CD1c-positive myeloid dendritic cell (primary cell): Measurements from ENCODE around the gene ARVCF.

Source experiments
- DNase-seq: peaks from one replicate; pipeline ENCODE4 v3.0.0-alpha.2; 2016; ENCODE audit errors: extremely low spot score

The ARVCF gene

GRCh38 chr22:20015971-20016733 lies 471 bp downstream of the ARVCF start:
- peak; percentile 20 for DNase-seq

DNA sequence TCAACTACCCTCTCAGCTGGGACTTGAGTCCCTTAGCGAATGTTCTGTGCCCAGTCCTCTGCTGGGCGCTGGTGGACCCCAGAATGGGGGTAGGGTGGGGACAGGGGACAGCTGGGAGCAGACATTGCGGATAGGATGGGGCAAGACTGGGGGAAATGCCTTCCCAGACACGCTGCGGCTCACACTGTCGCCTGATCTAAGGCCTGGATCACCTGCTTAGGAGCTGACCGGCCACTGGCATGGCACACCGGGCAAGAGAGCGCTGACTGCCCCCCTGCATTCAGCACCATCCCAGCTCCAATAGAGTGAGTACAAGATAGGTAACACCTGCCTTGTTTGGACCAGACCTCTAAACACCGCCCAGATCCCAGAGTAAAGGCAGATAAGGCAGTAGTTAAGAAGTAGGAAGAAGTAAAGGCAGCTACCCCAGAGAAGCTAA lies 1.4 kb downstream of the ARVCF start:
- DNase-seq = no peak

DNA sequence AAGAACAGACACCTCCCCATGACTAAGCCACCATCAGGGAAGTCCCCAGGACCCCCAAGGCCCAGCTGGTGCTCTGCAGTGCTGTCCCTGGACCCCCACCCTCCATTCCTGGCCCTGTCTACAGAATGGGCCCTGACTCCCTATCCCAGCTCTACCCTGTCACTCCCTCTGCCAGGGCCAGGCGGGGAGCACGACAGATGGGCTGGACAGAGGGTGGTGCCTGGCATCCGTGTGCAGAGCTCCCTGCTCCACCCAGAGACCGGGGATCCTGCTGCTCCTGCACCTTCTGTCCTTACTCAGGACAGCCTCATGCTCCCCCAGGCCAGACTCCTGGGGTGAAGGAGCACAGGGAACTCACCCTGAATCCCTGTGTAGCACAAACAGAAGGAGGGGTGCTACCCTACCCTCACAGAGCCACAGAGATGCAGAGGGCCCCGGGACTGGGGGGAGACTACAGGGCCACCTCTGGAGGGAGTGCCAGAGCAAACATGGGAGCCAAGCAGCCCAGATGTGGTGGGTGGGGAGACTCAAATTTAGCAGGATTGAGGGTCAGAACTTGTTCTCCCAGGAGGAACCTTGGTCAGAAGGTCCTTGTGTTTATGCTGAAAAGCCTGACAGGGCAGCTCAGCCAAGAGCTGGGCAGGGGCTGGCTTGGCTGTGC lies 2.0 kb downstream of the ARVCF start:
- no peak for DNase-seq

DNA sequence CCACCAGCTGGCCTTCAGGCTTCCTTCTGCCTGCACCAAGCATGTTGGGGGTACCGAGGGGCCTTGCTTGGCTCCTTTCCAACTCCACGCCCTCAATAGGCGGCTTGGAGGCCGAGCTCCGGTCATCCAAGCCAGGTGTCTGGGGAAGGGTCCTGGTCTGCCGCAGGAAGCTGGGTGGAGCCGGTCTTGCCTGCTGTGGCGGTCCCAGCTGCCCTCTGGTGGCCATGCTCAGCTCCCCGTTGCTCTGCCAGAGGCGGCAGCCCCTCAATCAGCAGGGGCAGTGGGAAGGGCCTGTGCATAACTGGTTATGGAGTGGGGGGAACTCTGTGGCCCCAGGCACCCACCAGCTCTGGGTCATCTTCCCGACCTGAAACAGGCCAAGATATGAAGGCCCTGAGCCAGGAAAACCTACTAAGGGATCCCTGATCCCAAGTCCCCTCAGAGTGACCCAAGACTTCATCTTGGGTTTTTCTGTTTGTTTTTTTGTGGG lies 3.2 kb downstream of the ARVCF start:
- DNase-seq = peak; percentile 61

DNA sequence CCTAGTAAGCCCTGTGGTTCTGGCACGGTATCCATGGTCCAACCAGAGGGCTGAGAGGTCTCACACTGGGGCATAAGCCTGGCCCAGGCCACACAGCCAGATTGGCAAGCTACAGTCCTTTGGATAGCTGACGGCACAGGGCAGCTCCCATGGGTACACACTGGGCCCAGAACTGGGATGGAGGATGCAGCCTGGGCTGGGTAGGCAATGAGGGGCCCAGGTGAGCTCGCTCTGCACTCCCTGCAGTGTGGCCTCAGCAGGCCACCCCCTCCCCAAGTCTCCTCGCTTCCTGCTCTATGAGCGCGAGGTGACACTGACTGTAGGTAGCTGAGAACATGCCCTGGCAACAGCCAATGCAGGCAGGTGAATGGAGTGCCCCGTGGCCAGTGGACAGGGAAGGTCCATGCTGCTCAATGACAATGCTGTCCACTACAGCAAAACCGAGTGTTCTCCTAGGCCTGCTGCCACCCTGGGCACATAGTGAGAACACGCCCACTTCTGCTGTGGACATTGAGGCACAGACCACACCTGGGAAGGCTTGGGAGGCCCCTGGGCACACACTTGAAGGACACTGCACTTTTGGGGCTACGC lies 3.8 kb downstream of the ARVCF start:
- no peak for DNase-seq

GRCh38 chr22:20011993-20012740 lies 4.5 kb downstream of the ARVCF start:
- no peak for DNase-seq

GRCh38 chr22:20011123-20011992 lies 5.3 kb downstream of the ARVCF start:
- no peak for DNase-seq

- no peak for DNase-seq
Observed at GRCh38 chr22:20010307-20011122, 6.1 kb downstream of the ARVCF start.

DNA sequence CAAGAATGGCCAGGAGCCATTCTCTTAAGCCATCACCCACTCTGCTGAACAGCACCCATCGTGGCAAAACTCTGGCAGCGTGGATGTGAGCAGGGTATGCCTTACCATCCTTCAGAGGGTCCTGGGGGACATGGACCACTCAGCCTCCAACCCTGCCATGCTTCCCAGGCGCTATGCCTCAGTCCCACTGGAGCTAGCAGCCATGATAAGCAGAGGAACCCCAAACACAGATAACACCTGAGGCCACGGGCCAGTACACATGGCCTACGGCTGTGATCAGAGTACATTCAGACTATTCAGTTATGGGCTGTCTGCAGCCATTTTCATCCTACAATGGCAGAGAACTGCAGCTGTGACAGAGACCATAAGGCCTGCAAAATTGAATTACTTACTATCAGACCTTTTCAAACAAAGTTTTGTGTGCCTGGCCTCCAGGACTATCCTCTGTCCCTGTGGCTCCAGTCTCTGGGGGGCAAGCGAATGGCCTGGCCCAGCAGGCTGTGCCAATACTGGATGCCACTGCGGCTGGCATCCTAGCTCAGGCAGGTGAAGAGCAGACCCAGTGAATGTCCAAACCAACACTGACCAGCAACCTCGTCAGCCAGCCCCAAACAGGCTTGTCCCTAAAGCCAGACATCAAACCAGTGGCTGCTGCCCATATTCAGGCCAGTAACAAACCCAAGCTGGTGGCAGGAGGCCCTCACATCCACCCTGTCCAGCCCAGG lies 6.9 kb downstream of the ARVCF start:
- no peak for DNase-seq

DNA sequence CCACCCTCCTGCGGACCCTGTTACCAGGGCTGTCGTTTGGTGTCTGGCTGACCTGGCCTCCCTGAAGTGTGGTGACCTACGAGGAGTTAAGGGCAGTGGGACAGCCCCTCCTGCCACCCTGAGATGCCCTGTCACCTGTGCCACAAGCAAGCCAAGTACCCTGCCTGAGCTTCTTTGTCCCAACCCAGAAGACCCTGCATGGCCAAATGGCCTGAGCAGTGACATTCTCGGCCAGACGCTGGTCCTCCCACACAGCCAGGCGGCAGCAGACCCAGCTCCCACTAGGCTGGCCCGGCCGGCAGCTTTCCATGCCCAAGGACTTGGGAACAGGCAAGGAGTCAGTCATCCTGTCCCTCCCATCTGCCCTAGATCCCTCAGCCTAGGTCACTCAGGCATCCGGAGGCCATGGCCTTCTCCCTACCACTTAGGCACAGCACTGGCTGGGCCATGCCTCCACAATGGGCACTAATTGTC lies 7.6 kb downstream of the ARVCF start:
- no peak for DNase-seq

GRCh38 chr22:20008221-20008995 lies 8.2 kb downstream of the ARVCF start:
- DNase-seq = no peak

GRCh38 chr22:20004464-20004863 lies 12.2 kb downstream of the ARVCF start:
- DNase-seq = no peak

DNA sequence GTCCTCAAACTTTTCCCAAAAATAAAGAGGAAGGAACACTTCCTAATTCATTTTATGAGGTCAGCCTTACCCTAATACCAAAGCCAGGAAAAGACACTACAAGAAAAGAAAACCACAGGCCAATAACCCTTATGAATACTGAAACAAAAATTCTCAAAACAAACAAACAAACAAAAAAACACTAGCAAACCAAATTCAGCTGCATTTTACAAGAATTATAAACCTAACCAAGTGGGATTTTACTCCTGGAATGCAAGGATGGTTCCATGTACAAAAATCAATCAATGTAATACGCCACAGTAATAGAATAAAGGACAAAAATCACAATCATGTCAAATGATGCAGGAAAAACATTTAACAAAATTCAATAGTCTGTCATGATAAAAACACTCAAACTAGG lies 13.3 kb downstream of the ARVCF start:
- DNase-seq = no peak

GRCh38 chr22:20002636-20003035 lies 14.0 kb downstream of the ARVCF start:
- no peak for DNase-seq

DNA sequence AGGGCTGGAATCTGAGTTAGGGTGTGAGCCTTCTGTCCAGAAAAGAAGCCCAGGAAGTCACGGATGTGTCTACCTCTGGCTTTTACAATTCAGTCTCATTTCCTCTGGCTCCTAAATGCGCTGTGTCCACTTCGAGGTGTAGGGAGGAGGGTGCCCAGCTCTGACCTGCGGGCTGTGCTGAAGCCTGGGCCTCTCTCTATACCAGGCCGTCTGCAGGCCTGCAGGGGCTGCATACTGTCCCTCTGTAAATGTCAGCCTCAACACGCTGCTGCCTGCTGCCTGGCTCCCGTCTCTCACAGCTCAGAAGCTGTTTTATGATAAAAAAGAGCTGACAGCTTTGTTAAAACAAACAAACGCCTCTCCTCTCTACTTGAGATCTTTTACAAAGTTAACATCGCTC lies 14.5 kb downstream of the ARVCF start:
- no peak for DNase-seq

DNA sequence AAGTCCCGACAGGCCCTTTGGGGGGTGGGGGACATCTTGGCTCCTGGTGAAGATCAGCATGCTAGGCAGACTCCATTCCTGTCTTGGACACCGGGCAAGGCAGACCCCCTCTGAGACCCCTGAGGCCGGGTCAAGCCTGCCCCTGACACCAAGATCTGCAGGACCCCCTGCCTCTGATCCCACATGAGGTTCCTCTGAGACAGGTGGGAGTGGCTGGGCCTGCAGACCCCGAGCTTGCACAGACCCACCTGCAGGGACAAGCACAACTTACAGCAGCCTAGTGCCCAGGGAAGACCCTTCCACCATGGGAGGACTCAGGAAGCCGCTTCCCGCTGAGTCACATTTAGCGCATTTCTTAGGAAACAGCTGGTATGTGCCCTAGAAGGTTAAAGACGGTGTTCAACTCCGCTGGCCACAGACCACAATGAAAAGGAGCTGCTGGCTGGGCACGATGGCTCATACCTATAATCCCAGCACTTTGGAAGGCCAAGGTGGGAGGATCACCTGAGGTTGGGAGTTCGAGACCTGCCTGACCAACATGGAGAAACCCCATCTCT lies 15.5 kb downstream of the ARVCF start:
- DNase-seq = no peak

DNA sequence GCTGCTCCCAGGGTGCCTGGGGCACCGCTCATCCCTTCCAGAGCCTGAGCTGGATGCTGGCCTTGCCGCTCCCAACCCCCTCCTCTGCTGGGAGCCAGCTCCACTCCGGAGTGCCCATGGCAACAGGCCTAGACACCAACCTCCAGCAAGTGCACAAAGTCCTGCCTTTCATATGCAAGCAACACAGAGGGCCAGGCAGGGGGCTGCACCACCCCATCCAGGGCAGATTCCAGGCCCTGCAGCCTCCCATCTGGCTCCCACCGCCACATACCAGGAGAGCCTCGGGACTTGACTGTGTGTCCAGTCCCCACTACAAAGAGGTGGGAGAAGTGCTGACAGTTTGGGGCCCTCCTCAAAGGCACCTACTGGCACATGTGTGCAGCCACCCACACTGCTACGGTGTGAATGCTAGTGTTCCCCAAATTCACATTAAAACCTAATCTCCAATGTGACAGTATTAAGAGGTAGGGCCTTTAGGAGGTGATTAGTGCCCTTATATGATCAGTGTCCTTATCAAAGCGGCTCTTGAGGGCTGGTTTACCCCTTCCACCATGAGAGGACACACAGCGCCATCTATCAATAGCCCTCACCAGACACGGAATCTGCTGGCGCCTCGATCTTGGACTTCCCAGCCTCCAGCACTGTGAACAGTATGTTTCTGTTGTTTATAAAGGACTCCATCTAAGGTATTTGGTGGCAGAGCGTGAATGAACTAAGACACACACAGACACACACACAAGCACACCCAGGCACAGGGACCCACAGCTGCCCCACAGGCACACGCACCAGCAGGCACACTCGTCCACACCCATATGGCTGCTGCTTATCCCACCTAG lies 16.2 kb downstream of the ARVCF start:
- no peak for DNase-seq
